ENCODE results near the gene ANGPT4.

The ANGPT4 gene

GRCh38 chr20:822651-823573, 93.2 kb downstream of the ANGPT4 start:
- no peak for DNase-seq

- no peak for DNase-seq
Measured at GRCh38 chr20:821731-822065, 94.4 kb downstream of the ANGPT4 start.

GRCh38 chr20:821046-821730, 94.9 kb downstream of the ANGPT4 start:
- DNase-seq, result no peak

GRCh38 chr20:820323-820953, 95.7 kb downstream of the ANGPT4 start:
- DNase-seq, result no peak
